ENCODE measurements around the gene ROBO3.

The ROBO3 gene

GRCh38 chr11:124886978-124887666 lies 21.9 kb downstream of the ROBO3 start:
- no peak overlapping the region for H3K27ac ChIP-seq (ENCODE audit: extremely low read depth, low read depth, low read length)
- H3K9me3 ChIP-seq (ENCODE audit: control insufficient read depth, insufficient read depth, low read depth, low read length): no peaks in the 10 kb centered on the region
- H3K4me1 ChIP-seq (ENCODE audit: control insufficient read depth, insufficient read depth, low read length): no peaks in the 10 kb centered on the region
- no peak overlapping the region for H3K4me3 ChIP-seq (ENCODE audit: low read depth, low read length)
- H3K36me3 ChIP-seq (ENCODE audit: control insufficient read depth in 2 of 2, insufficient read depth in 1 of 2, low read length in 2 of 2): no peaks in the 10 kb centered on the region
- CTCF ChIA-PET: interaction anchor here (2.1 kb wide), 1 partner anchor 10 kb away, joined by 10 read pairs; no protein-coding TSS in a partner anchor
- TF ChIP-seq ZNF664 (tag by site-specific recombination; IDR thresholded peaks at IDR 0.05) (no peak), ZSCAN16 (tag by site-specific recombination; IDR thresholded peaks at IDR 0.05) (no peak), BCL11A (tag by site-specific recombination; IDR thresholded peaks at IDR 0.05; ENCODE audit: low read depth) (no peak), ZNF19 (tag by site-specific recombination; IDR thresholded peaks at IDR 0.05; ENCODE audit: low read depth) (no peak), PRDM10 (tag by site-specific recombination; IDR thresholded peaks at IDR 0.05) (no peak), ZNF211 (tag by site-specific recombination; IDR thresholded peaks at IDR 0.05; ENCODE audit: low read depth) (no peak), ZBTB17 (tag by site-specific recombination; IDR thresholded peaks at IDR 0.05) (no peak), ZNF335 (tag by site-specific recombination; conservative IDR thresholded peaks at IDR 0.05) (no peak), ZNF26 (tag by site-specific recombination; IDR thresholded peaks at IDR 0.05) (no peak), ZNF398 (tag by site-specific recombination; IDR thresholded peaks at IDR 0.05) (no peak), ZNF645 (tag by site-specific recombination; IDR thresholded peaks at IDR 0.05) (no peak)
- POLR2A ChIA-PET: no interaction called here

GRCh38 chr11:124887667-124888013 lies 22.4 kb downstream of the ROBO3 start:
- Histone ChIP-seq H3K4me1 (ENCODE audit: control insufficient read depth, insufficient read depth, low read length) (no peaks in the 10 kb centered on the region), H3K9me3 (ENCODE audit: control insufficient read depth, insufficient read depth, low read depth, low read length) (no peaks in the 10 kb centered on the region), H3K27ac (ENCODE audit: extremely low read depth, low read depth, low read length) (no peak overlapping the region), H3K36me3 (ENCODE audit: control insufficient read depth in 2 of 2, insufficient read depth in 1 of 2, low read length in 2 of 2) (no peaks in the 10 kb centered on the region), H3K4me3 (ENCODE audit: low read depth, low read length) (no peak overlapping the region)
- TF ChIP-seq HOXD13 (CRISPR knock-in tag; IDR thresholded peaks at IDR 0.05; ENCODE audit: borderline replicate concordance): no peak
- TF ChIP-seq GLI2 (tag by site-specific recombination; IDR thresholded peaks at IDR 0.05; ENCODE audit: borderline replicate concordance, low read depth): no peak
- no peak for TF ChIP-seq BCL11A (tag by site-specific recombination; IDR thresholded peaks at IDR 0.05; ENCODE audit: low read depth)
- no peak for TF ChIP-seq ZNF776 (tag by site-specific recombination; IDR thresholded peaks at IDR 0.05; ENCODE audit: borderline replicate concordance)
- TF ChIP-seq ZNF571 (tag by site-specific recombination; IDR thresholded peaks at IDR 0.05): no peak
- no peak for TF ChIP-seq ZNF555 (tag by site-specific recombination; conservative IDR thresholded peaks at IDR 0.05)
- no peak for TF ChIP-seq ZNF785 (tag by site-specific recombination; IDR thresholded peaks at IDR 0.05)
- no peak for TF ChIP-seq SP3 (tag by site-specific recombination; IDR thresholded peaks at IDR 0.05)
- ChIA-PET POLR2A (interaction anchor here (1.3 kb wide), 1 partner anchor 11 kb away, joined by 3 read pairs; no protein-coding TSS in a partner anchor), CTCF (interaction anchor here (1.8 to 2.1 kb wide), 2 partner anchors 11 to 50 kb away, joined by 3 to 10 read pairs; no protein-coding TSS in a partner anchor)
